Sigmoid colon (tissue), 7 donors: ENCODE measurements around the gene MYO1G. TPM values are rescaled to one million over a fixed set of nuclear protein-coding genes. Genes with fewer than 3 reads are reported as not detected.
A peak's percentile ranks its signal among the peaks of the same experiment; 100 is the strongest.

Source experiments
- DNase-seq: peaks from one replicate; pipeline ENCODE4 v3.0.0-alpha.2; 2019
- H3K27ac ChIP-seq, 4 donors: fragments of 200-600 bp; sonication (generic); one replicate each; pipeline ENCODE4 v1.5.1; 2016 to 2019; ENCODE audit warnings: mild to moderate bottlenecking in 1 of 4
- H3K27me3 ChIP-seq, 3 donors: fragments of 200-600 bp; sonication (generic); one replicate each; pipeline ENCODE4 v1.5.1; 2019; ENCODE audit warnings: mild to moderate bottlenecking in 1 of 3
- H3K36me3 ChIP-seq, 4 donors: fragments of 200-600 bp; sonication (generic); one replicate each; pipeline ENCODE4 v1.5.1; 2016 to 2019
- H3K4me1 ChIP-seq, 4 donors: fragments of 200-600 bp; sonication (generic); one replicate each; pipeline ENCODE4 v1.5.1; 2017 to 2019
- H3K4me3 ChIP-seq, 4 donors: fragments of 200-600 bp; sonication (generic); one replicate each; pipeline ENCODE4 v1.5.1; 2017 to 2019; ENCODE audit warnings: mild to moderate bottlenecking in 2 of 4, moderate library complexity in 1 of 4
- H3K9me3 ChIP-seq, 4 donors: fragments of 200-600 bp in 3 of 4; sonication (generic) in 3 of 4; one replicate each; pipeline versions ENCODE4 v1.5.1 to v1.6.1; 2013 to 2019
- EP300 ChIP-seq, 4 donors: sonication (generic); formaldehyde crosslinking; IDR thresholded peaks; one replicate each; pipeline ENCODE4 v1.6.1; 2017; ENCODE audit warnings: antibody characterized with exemption in 4 of 4
- POLR2A ChIP-seq, 2 donors: fragments of 450-650 bp; IDR thresholded peaks; one replicate each; pipeline ENCODE4 v1.6.1; 2016; ENCODE audit warnings: antibody characterized with exemption in 2 of 2, mild to moderate bottlenecking in 2 of 2, moderate library complexity in 2 of 2
- POLR2AphosphoS5 ChIP-seq, 4 donors: sonication (generic); formaldehyde crosslinking; IDR thresholded peaks; one replicate each; pipeline ENCODE4 v1.6.1; 2017; ENCODE audit warnings: antibody characterized with exemption in 4 of 4
- WGBS, 2 donors: extraction: QIAGEN DNeasy Blood & Tissue Kit; methylation state at CpG; one replicate each; pipeline ENCODE4 v1.1.7; 2013; 5-methylcytosine and 5-hydroxymethylcytosine counted together
- intact Hi-C: fragments of 100-400 bp; cut with DNase I; formaldehyde crosslinking; loops from one replicate; pipeline ENCODE4 v1.15.1; 2023
- polyA plus RNA-seq, 3 donors: library from polyadenylated mRNA; stranded (reverse); fragments of 200-250 nt; gene quantifications; one replicate each; pipeline ENCODE4 v1.2.3, GENCODE V29; 2013
- total RNA-seq, 4 donors: library from RNA; depleted of rRNA; stranded (reverse); fragments of >200 nt; gene quantifications; one replicate each; pipeline ENCODE4 v1.1.0, GENCODE V29; 2016
- TF ChIP-seq, protein P1 (sequence below), 4 experiments: fragments of 450-650 bp in 3 of 4; fragments of 200-600 bp in 1 of 4; IDR thresholded peaks; one replicate each; pipeline ENCODE4 v1.5.1; 2016 to 2019; ENCODE audit warnings: antibody characterized with exemption in 4 of 4, mild to moderate bottlenecking in 3 of 4, moderate library complexity in 2 of 4
- donor health status: healthy with polysubstance abuse.
- donor health status: Bipolar disorder and iron deficiency.
- donor health status: healthy.

Gene MYO1G
- total and polyA plus RNA-seq, 7 donors, result 1.1 to 19.5 (median 2.4) TPM

DNA sequence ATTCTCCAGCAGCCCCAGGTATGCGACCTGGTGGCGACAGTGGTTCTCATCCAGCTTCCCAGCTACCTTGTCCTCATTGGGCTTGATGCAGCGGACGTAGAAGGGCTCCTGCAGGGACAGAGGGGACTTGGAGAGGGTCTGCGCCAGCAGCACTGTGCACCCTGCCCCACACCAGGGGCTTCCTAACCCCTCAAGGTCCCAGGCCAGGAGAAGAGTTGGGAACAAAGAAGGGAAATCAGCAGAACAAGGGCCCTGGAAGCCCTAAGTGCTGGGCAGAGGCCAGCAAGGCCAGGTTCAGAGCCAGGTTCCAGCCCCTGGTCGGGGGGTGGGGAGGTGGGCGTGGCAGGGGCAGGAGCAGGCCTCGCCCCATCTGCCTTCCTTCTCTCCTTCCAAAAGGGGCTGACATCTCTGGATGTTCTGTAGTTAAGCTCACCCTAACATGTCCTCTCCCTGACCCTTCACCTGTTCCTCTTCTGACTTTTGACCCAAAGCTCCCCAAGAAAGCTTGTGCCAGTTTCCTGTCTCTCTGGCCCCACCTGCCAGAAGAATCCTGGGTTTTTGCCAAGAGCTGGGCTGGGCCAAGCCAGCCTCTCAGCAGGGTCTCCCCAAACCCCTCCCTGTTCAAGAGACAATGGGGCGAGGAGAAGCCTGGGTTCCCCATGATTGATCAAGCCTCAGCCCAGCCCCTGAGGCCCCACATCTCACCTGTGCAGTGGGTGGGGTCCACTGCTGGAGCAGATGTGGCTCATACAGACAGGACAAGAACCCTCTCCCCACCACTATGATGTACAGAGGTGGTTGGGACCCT lies 11.9 kb downstream of the MYO1G start:
- peaks cover 0 to 12% (median 0%) of the 10 kb centered on the region in 3 donors for H3K27me3 ChIP-seq
- H3K27ac ChIP-seq, result no peak overlapping the region
- DNase-seq, result peak; percentile 40
- intact Hi-C loops, result loop anchor here (2.0 kb wide), 1 partner anchor 170 kb away; no protein-coding TSS in a partner anchor
- WGBS, 2 donors, result 65 to 84% methylated on average over 9 of the region's 9 CpGs
- H3K4me3 ChIP-seq, result no peak overlapping the region
- H3K36me3 ChIP-seq, result no peaks in the 10 kb centered on the region
- no peaks in the 10 kb centered on the region for H3K9me3 ChIP-seq
- peaks cover 0 to 15% (median 12%) of the 10 kb centered on the region in 4 donors for H3K4me1 ChIP-seq
- TF ChIP-seq EP300 (IDR thresholded peaks at IDR 0.05) (no peak), POLR2AphosphoS5 (IDR thresholded peaks at IDR 0.05) (no peak), POLR2A (IDR thresholded peaks at IDR 0.05) (no peak)
- TF ChIP-seq, protein P1, sequence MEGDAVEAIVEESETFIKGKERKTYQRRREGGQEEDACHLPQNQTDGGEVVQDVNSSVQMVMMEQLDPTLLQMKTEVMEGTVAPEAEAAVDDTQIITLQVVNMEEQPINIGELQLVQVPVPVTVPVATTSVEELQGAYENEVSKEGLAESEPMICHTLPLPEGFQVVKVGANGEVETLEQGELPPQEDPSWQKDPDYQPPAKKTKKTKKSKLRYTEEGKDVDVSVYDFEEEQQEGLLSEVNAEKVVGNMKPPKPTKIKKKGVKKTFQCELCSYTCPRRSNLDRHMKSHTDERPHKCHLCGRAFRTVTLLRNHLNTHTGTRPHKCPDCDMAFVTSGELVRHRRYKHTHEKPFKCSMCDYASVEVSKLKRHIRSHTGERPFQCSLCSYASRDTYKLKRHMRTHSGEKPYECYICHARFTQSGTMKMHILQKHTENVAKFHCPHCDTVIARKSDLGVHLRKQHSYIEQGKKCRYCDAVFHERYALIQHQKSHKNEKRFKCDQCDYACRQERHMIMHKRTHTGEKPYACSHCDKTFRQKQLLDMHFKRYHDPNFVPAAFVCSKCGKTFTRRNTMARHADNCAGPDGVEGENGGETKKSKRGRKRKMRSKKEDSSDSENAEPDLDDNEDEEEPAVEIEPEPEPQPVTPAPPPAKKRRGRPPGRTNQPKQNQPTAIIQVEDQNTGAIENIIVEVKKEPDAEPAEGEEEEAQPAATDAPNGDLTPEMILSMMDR (IDR thresholded peaks at IDR 0.05), result no peak

DNA sequence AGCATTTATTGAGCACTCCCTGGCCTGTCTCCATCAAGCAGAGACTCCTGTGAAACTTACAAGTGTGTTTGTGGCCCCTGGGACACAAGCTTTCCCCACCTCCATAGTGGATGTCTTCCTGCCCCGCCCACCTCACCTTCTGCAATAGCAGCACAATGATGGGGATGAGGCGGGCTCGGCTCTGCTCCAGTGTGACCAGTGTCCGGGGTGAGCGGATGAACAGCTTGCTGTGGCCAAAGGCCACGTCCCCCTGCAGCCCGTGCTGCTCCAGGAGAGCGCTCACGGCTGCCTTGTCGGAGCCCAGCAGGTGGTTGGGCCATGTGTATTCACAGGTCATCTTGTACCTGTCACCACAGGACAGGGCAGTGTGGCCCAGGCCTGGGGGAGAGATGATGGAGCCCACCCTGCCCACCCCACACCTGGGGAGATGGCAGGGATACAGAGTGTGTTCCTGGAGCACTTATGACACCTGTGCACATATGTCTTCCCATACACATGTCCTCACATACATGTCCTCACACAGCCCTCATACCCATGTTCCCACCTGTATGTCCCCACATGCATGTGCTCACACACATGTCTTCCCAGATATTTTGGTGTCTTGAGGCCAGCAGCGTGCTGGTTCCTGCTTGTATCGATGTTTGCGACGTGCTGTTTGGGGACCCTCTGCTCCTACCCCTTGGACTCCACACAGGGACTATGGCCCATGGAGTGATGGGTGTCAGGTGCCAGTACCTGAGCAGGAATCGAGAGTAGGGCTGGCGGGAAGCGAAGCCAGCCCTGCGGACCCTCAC lies 12.7 kb downstream of the MYO1G start:
- DNase-seq, result peak; percentile 39

DNA sequence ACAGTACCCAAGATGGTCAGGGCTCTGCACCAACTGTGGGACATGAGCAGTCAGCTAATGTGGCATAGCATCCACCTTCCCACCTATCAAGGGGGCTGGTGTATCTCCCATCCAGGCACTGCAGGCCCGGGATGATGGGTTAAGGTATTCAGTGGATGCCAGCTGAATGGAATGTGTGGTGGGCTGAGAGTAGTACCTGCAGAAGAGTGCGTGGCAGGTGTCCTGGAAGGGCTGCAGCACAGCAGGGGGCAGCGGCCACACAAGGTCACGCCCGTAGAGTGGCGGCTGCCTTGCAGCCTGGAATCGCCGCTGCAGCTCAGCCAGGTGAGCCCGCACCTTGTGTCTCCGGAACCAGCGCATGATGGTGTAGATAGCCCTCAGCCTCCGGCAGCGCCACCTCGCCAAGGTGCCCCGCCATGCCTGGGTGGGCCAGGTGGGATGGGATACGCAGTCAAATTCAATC lies 13.3 kb downstream of the MYO1G start:
- intact Hi-C loops, result no loop called here
- WGBS, 2 donors, result 95 to 97% methylated on average over 16 of the region's 16 CpGs
- Histone ChIP-seq H3K27ac (no peak overlapping the region), H3K36me3 (no peaks in the 10 kb centered on the region), H3K4me3 (no peak overlapping the region), H3K27me3 (peaks cover 0 to 18% (median 0%) of the 10 kb centered on the region in 3 donors), H3K9me3 (no peaks in the 10 kb centered on the region), H3K4me1 (peaks cover 0 to 15% (median 12%) of the 10 kb centered on the region in 4 donors)
- TF ChIP-seq, protein P1 (IDR thresholded peaks at IDR 0.05), result no peak
- TF ChIP-seq POLR2AphosphoS5 (IDR thresholded peaks at IDR 0.05) (no peak), EP300 (IDR thresholded peaks at IDR 0.05) (no peak), POLR2A (IDR thresholded peaks at IDR 0.05) (no peak)
- peak; percentile 37 for DNase-seq

More for the DNA sequence above, 12.7 kb downstream of the MYO1G start:
- no peak for TF ChIP-seq POLR2AphosphoS5 (IDR thresholded peaks at IDR 0.05)
- TF ChIP-seq EP300 (IDR thresholded peaks at IDR 0.05), result no peak
- TF ChIP-seq, protein P1 (IDR thresholded peaks at IDR 0.05), result no peak
- no peak for TF ChIP-seq POLR2A (IDR thresholded peaks at IDR 0.05)
- Histone ChIP-seq H3K4me3 (no peak overlapping the region), H3K27me3 (peaks cover 0 to 16% (median 0%) of the 10 kb centered on the region in 3 donors), H3K36me3 (no peaks in the 10 kb centered on the region), H3K27ac (no peak overlapping the region), H3K9me3 (no peaks in the 10 kb centered on the region), H3K4me1 (peaks cover 0 to 15% (median 12%) of the 10 kb centered on the region in 4 donors)
- 96 to 97% methylated on average over 18 of the region's 18 CpGs for WGBS, 2 donors
- intact Hi-C loops, result loop anchor here (2.0 kb wide), 1 partner anchor 171 kb away; no protein-coding TSS in a partner anchor

DNA sequence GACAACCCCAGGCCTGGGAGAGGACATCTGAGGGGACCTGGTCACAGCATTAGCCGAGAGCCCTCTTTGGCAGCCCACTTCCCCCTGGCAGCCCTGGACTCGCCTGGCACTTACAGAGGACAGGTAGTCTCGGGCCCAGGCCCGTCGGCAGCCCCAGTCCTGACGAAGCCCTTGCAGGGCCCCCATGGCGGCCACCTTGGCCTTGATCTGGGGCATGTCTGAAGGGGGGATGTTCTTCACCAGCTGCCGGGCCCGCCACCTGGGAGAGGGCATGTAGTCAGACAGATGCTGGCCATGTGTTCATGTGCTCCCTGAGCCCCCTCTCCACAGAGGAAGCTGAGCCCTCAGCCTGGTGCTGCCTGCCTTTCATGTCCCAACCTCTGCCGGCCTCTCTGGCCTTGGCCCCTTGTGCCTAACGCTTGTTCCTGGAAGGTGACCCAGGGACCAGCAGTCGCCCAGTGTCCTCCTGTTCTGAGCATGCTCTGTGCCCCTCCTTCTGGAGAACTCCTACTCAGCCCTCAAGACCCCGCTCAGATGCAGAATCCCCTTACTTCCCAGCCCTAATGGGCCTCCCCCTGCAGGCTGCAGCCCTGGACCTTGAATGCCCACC lies 13.9 kb downstream of the MYO1G start:
- 93 to 94% methylated on average over 13 of the region's 13 CpGs for WGBS, 2 donors
- intact Hi-C loops, result no loop called here

More for the DNA sequence above, 13.9 kb downstream of the MYO1G start:
- Histone ChIP-seq H3K4me1 (peaks cover 0 to 15% (median 12%) of the 10 kb centered on the region in 4 donors), H3K36me3 (no peaks in the 10 kb centered on the region), H3K27ac (no peak overlapping the region), H3K9me3 (no peaks in the 10 kb centered on the region), H3K4me3 (no peak overlapping the region), H3K27me3 (peaks cover 0 to 23% (median 0%) of the 10 kb centered on the region in 3 donors)
- TF ChIP-seq EP300 (IDR thresholded peaks at IDR 0.05) (no peak), POLR2AphosphoS5 (IDR thresholded peaks at IDR 0.05) (no peak), POLR2A (IDR thresholded peaks at IDR 0.05) (no peak)
- TF ChIP-seq, protein P1 (IDR thresholded peaks at IDR 0.05), result no peak
- peak; percentile 58 for DNase-seq
